Mesothelial cell of epicardium (in vitro differentiated cells): ENCODE results near the gene ZNF740. TPM values are rescaled to one million over a fixed set of nuclear protein-coding genes. Genes with fewer than 3 reads are reported as not detected.

Experiments
- DNase-seq, 2 experiments: peaks; one replicate each; pipeline ENCODE4 v3.0.0; 2021; ENCODE audit warnings: low spot score in 2 of 2; ENCODE audit not compliant: unreplicated experiment in 2 of 2
- H3K27ac Mint-ChIP-seq: 2 replicates; pipeline ENCODE4 v1.8.0; 2021; ENCODE audit warnings: mixed read lengths
- H3K27me3 Mint-ChIP-seq: 2 replicates; pipeline ENCODE4 v1.8.0; 2021; ENCODE audit warnings: low read depth, mixed read lengths
- H3K36me3 Mint-ChIP-seq: 2 replicates; pipeline ENCODE4 v1.8.0; 2021; ENCODE audit warnings: mixed read lengths
- H3K4me1 Mint-ChIP-seq: 2 replicates; pipeline ENCODE4 v1.8.0; 2021; ENCODE audit warnings: mixed read lengths
- H3K4me3 Mint-ChIP-seq: 2 replicates; pipeline ENCODE4 v1.8.0; 2021; ENCODE audit warnings: mild to moderate bottlenecking, moderate library complexity, mixed read lengths
- H3K9me3 Mint-ChIP-seq: 2 replicates; pipeline ENCODE4 v1.8.0; 2021; ENCODE audit warnings: mixed read lengths
- total RNA-seq: library from RNA; stranded (reverse); gene quantifications from 3 replicates; pipeline ENCODE4 v1.2.1, GENCODE V29; 2021
- TF ChIP-seq, protein P1 (sequence below): fragments of 200-600 bp; sonication (generic); IDR thresholded peaks from one replicate; pipeline ENCODE4 v1.5.0; 2021; ENCODE audit warnings: antibody characterized with exemption; ENCODE audit not compliant: unreplicated experiment

The ZNF740 gene
- total RNA-seq, 1 donor from 2014 or later, result 97.5 TPM

DNA sequence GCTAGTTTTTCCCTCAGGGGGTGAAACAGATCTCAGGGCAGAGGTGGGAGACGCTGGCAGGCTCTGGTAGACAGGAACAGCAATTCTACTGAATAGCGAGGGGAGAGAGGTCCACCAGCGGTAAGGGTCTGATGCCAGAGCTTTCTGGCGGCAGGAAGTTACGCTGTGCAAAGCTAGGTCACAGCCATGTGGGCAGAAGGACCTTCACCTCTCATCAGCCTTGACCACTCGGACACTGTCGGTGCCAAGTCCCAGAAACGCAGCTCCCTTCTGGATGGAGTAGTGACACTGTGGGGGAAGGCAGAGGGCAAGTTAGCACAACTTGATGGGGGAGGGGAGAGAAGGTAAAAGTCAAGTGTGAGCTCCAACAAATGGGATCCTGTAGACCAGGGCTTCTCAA lies 10.3 kb upstream of the ZNF740 start:
- no peak for DNase-seq
- TF ChIP-seq, protein P1, sequence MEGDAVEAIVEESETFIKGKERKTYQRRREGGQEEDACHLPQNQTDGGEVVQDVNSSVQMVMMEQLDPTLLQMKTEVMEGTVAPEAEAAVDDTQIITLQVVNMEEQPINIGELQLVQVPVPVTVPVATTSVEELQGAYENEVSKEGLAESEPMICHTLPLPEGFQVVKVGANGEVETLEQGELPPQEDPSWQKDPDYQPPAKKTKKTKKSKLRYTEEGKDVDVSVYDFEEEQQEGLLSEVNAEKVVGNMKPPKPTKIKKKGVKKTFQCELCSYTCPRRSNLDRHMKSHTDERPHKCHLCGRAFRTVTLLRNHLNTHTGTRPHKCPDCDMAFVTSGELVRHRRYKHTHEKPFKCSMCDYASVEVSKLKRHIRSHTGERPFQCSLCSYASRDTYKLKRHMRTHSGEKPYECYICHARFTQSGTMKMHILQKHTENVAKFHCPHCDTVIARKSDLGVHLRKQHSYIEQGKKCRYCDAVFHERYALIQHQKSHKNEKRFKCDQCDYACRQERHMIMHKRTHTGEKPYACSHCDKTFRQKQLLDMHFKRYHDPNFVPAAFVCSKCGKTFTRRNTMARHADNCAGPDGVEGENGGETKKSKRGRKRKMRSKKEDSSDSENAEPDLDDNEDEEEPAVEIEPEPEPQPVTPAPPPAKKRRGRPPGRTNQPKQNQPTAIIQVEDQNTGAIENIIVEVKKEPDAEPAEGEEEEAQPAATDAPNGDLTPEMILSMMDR, result no peak
- H3K27me3 Mint-ChIP-seq, result no peaks in the 10 kb centered on the region
- H3K9me3 Mint-ChIP-seq, result no peaks in the 10 kb centered on the region
- H3K4me1 Mint-ChIP-seq, result peaks cover 34% of the 10 kb centered on the region
- H3K27ac Mint-ChIP-seq, result peak overlapping the region; percentile 31
- H3K36me3 Mint-ChIP-seq, result peaks cover 28% of the 10 kb centered on the region
- H3K4me3 Mint-ChIP-seq, result no peak overlapping the region

DNA sequence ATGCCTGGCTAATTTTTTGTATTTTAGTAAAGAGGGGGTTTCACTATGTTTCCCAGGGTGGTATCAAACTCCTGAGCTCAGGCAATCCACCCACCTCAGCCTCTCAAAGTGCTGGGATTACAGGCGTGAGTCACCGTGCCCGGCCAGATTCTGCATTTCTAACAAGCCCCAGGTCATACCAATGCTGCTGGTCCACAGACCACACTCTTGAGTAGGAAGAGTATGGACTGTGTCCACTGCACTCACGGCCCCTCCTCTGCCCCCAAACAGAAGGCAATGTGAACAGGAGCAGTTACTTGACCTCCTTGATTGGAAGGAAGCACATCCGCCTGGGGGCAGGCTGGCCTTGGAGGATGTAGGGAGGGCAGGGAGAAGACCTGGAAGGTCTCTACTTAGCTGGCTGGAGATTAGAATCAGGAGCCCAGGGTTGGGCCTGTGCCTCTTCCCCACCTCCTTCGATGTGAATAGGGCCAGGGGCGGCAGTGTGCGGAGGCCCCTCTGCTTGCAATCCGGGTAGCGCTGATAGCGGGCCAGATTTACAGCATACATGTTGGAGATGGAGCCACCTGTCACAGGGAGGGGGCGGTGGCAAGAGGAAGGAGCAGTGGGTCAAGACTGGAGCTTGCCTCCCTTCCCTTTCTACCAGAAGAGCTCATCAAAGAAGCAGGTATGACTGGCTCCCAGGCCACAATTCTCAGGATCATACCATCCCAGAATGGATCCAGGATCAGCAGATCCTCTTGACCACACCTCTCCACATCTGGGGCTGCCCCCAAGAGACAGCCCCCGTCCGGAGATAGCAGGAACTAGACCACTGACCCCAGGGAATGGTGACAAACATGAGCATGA lies 9.4 kb upstream of the ZNF740 start:
- no peaks in the 10 kb centered on the region for H3K9me3 Mint-ChIP-seq
- H3K27ac Mint-ChIP-seq, result peak overlapping the region; percentile 95
- H3K36me3 Mint-ChIP-seq, result peaks cover 25% of the 10 kb centered on the region
- TF ChIP-seq, protein P1, result no peak
- no peaks in the 10 kb centered on the region for H3K27me3 Mint-ChIP-seq
- peak overlapping the region; percentile 45 for H3K4me3 Mint-ChIP-seq
- DNase-seq, result peak in 1 of 2 experiments; percentile 37
- peaks cover 41% of the 10 kb centered on the region for H3K4me1 Mint-ChIP-seq

DNA sequence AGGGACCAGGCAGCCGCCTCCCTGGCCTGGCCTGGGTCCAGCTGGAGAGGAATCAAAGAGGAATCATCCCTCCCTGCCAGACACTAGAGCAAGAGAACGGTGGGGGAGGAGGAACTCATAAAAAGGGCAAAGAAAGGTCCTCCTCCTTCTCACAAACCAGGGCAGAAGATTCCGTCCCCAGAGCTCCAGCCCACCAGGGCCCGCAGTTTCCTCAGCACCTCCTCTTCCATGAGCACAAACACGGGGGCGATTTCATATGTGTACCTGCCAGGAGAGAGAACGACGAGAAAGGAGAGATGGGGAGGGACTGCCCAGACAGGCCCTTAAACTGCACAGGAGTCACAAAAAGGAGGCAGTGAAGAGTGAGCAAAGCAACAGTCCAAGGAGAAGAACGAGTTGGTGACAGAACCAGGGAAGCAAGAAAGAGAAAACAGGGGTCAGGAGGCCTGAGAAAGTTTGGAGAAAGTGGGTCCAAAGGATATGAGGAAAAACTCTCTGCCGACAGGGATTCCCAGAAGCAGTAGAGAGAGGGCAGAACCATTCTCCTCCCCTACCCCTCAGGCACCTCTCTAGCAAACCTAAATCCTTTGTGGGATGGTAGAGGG lies 8.7 kb upstream of the ZNF740 start:
- H3K36me3 Mint-ChIP-seq, result peaks cover 20% of the 10 kb centered on the region
- TF ChIP-seq, protein P1, result no peak
- H3K4me3 Mint-ChIP-seq, result peak overlapping the region; percentile 45

DNA sequence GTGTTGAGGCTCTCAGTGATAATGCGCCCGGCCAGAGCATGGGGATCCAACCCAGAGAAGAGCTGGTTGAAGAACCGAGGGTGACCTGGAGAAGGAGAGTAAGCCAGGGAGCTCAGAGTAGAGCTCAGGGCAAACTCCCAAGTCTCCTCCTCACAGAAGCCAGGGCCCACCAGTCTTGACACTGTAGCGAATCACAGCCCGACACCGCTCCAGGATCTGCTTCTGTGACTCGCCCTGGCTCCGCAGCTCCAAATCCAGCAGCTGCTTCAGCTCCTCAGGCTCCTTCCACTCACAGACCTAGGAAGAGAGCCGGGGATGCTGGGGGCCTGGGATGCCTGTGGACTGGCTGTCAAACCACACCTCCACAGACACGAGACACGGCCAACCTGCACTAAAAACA lies 8.2 kb upstream of the ZNF740 start:
- H3K27me3 Mint-ChIP-seq, result no peaks in the 10 kb centered on the region
- H3K27ac Mint-ChIP-seq, result peak overlapping the region; percentile 95
- DNase-seq, result no peak
- TF ChIP-seq, protein P1, result no peak
- H3K9me3 Mint-ChIP-seq, result no peaks in the 10 kb centered on the region
- H3K36me3 Mint-ChIP-seq, result peaks cover 16% of the 10 kb centered on the region
- H3K4me1 Mint-ChIP-seq, result peaks cover 45% of the 10 kb centered on the region
- no peak overlapping the region for H3K4me3 Mint-ChIP-seq

More for the DNA sequence above, 8.7 kb upstream of the ZNF740 start:
- Mint-ChIP-seq H3K4me1 (peaks cover 41% of the 10 kb centered on the region), H3K27ac (peak overlapping the region; percentile 95), H3K9me3 (no peaks in the 10 kb centered on the region), H3K27me3 (no peaks in the 10 kb centered on the region)
- DNase-seq, result peak in 1 of 2 experiments; percentile 67

DNA sequence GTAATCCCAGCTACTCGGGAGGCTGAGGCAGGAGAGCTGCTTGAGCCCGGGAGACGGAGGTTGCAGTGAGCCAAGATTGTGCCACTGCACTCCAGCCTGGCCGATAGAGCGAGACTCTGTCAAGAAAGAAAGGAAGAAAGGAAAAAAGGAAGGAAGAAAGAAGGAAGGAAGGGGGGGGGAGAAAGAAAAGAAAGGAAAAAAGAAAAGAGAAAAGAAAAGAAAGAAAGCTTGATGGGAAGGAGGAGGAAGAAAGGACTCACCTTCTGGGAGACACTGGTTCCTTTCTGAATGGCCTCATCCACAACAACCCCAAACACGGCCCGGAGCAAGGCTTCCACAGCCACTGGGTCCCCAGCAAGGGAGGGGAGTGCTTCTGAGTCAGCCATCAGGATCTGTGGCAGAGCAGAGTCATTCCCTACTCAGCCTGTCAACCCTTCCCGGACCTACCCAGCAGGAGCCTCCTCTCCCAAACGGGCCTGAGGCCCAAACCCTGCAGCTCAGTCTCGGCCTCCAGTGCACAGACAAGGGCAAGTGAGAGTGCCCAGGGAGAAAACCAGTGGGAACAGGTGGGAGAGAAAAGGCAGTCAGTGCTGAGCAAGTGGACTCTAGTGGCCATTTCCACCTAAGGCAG lies 7.3 kb upstream of the ZNF740 start:
- no peaks in the 10 kb centered on the region for H3K27me3 Mint-ChIP-seq

More for the DNA sequence above, 7.3 kb upstream of the ZNF740 start:
- TF ChIP-seq, protein P1, result no peak
- H3K27ac Mint-ChIP-seq, result peak overlapping the region; percentile 95
- H3K9me3 Mint-ChIP-seq, result no peaks in the 10 kb centered on the region
- H3K4me3 Mint-ChIP-seq, result no peak overlapping the region
- H3K4me1 Mint-ChIP-seq, result peaks cover 46% of the 10 kb centered on the region
- H3K36me3 Mint-ChIP-seq, result peaks cover 8% of the 10 kb centered on the region
- DNase-seq, result no peak
